CD14-positive monocyte (primary cell): ENCODE results near the gene USPL1. TPM values are rescaled to one million over a fixed set of nuclear protein-coding genes. Genes with fewer than 3 reads are reported as not detected.

Source experiments
- DNase-seq, 3 donors: peaks; one replicate each; pipeline ENCODE4 v3.0.0-alpha.2; 2011 to 2022
- H2AFZ ChIP-seq: 2 replicates; pipeline ENCODE4 v1.6.0; 2012; ENCODE audit warnings: mild to moderate bottlenecking, low read depth, low read length, inconsistent platforms; ENCODE audit not compliant: insufficient read depth, poor library complexity, severe bottlenecking
- H3K27ac ChIP-seq, 2 donors: 1 replicate in 1 of 2; 2 replicates in 1 of 2; pipeline ENCODE4 v1.5.1; 2012 to 2013; ENCODE audit warnings: low read length in 2 of 2, control low read depth in 1 of 2, inconsistent platforms in 1 of 2, low read depth in 1 of 2, mild to moderate bottlenecking in 1 of 2
- H3K27me3 ChIP-seq, 2 donors: one replicate each; pipeline versions ENCODE4 v1.6.0 to v1.6.1; 2011 to 2013; ENCODE audit warnings: low read length in 2 of 2; ENCODE audit not compliant: control insufficient read depth in 2 of 2, insufficient read depth in 2 of 2
- H3K36me3 ChIP-seq, 2 donors: replicated peaks in 1 of 2; 1 replicate in 1 of 2; 2 replicates in 1 of 2; pipeline versions ENCODE4 v1.5.1 to v1.6.1; 2012 to 2013; ENCODE audit warnings: low read length in 2 of 2, control low read depth in 1 of 2, inconsistent platforms in 1 of 2, mild to moderate bottlenecking in 1 of 2; ENCODE audit not compliant: insufficient read depth in 2 of 2, control insufficient read depth in 1 of 2
- H3K4me1 ChIP-seq, 2 donors: 1 replicate in 1 of 2; 2 replicates in 1 of 2; pipeline versions ENCODE4 v1.5.1 to v1.6.1; 2012 to 2013; ENCODE audit warnings: low read length in 2 of 2, control low read depth in 1 of 2, inconsistent platforms in 1 of 2, mild to moderate bottlenecking in 1 of 2, moderate library complexity in 1 of 2; ENCODE audit not compliant: insufficient read depth in 2 of 2, control insufficient read depth in 1 of 2
- H3K4me2 ChIP-seq: replicated peaks from 2 replicates; pipeline ENCODE3; 2012; ENCODE audit warnings: low read length, moderate library complexity, mild to moderate bottlenecking; ENCODE audit not compliant: poor library complexity, severe bottlenecking; ENCODE audit errors: extremely low read depth
- H3K4me3 ChIP-seq, 3 experiments: fragments of 200-600 bp in 1 of 3; sonication (generic) in 1 of 3; replicated peaks in 1 of 3; 1 replicate in 2 of 3; 2 replicates in 1 of 3; pipeline ENCODE4 v1.5.1; 2011 to 2013; ENCODE audit warnings: low read length in 3 of 3, mild to moderate bottlenecking in 3 of 3, control low read depth in 2 of 3, low read depth in 2 of 3, inconsistent platforms in 1 of 3, moderate library complexity in 1 of 3
- H3K79me2 ChIP-seq: 2 replicates; pipeline ENCODE4 v1.6.0; 2012; ENCODE audit warnings: mild to moderate bottlenecking, control low read depth, inconsistent platforms, low read length, moderate library complexity; ENCODE audit not compliant: insufficient read depth
- H3K9ac ChIP-seq: 2 replicates; pipeline ENCODE4 v1.6.0; 2017; ENCODE audit warnings: low read length, mild to moderate bottlenecking; ENCODE audit not compliant: insufficient read depth, poor library complexity, severe bottlenecking
- H3K9me3 ChIP-seq, 2 donors: replicated peaks in 1 of 2; 1 replicate in 1 of 2; 2 replicates in 1 of 2; pipeline versions ENCODE4 v1.5.1 to v1.6.1; 2012 to 2013; ENCODE audit warnings: low read length in 2 of 2, control low read depth in 1 of 2; ENCODE audit not compliant: control insufficient read depth in 1 of 2, insufficient read depth in 1 of 2
- H4K20me1 ChIP-seq: 2 replicates; pipeline ENCODE4 v1.6.0; 2012; ENCODE audit warnings: mild to moderate bottlenecking, low read length, control low read depth, moderate library complexity; ENCODE audit not compliant: insufficient read depth
- H3K27ac Mint-ChIP-seq, 7 donors: one replicate each; pipeline ENCODE4 v1.8.0; 2020; ENCODE audit warnings: mild to moderate bottlenecking in 7 of 7, mixed read lengths in 7 of 7, moderate library complexity in 6 of 7, inconsistent platforms in 2 of 7
- H3K27me3 Mint-ChIP-seq, 3 donors: one replicate each; pipeline ENCODE4 v1.8.0; 2021 to 2022; ENCODE audit warnings: low read depth in 3 of 3, mild to moderate bottlenecking in 3 of 3, mixed read lengths in 3 of 3, moderate library complexity in 3 of 3, inconsistent platforms in 1 of 3
- H3K36me3 Mint-ChIP-seq, 2 donors: one replicate each; pipeline ENCODE4 v1.8.0; 2020; ENCODE audit warnings: mixed read lengths in 2 of 2, inconsistent platforms in 1 of 2, mild to moderate bottlenecking in 1 of 2
- H3K4me1 Mint-ChIP-seq: one replicate; pipeline ENCODE4 v1.8.0; 2020; ENCODE audit warnings: mild to moderate bottlenecking, mixed read lengths
- H3K4me3 Mint-ChIP-seq, 2 donors: one replicate each; pipeline ENCODE4 v1.8.0; 2020; ENCODE audit warnings: mild to moderate bottlenecking in 2 of 2, mixed read lengths in 2 of 2, moderate library complexity in 1 of 2
- H3K9me3 Mint-ChIP-seq, 7 donors: one replicate each; pipeline ENCODE4 v1.8.0; 2020 to 2022; ENCODE audit warnings: mixed read lengths in 7 of 7, mild to moderate bottlenecking in 6 of 7, moderate library complexity in 6 of 7, inconsistent platforms in 2 of 7
- CTCF ChIP-seq: fragments of 200-600 bp; IDR thresholded peaks from one replicate; pipeline ENCODE4 v1.8.0; 2022; ENCODE audit warnings: antibody characterized with exemption, mild to moderate bottlenecking
- WGBS: methylation state at CpG from one replicate; pipeline ENCODE4 v1.1.5; 2013; ENCODE audit warnings: missing lambda C conversion rate; ENCODE audit not compliant: insufficient coverage; 5-methylcytosine and 5-hydroxymethylcytosine counted together
- intact Hi-C, 2 donors: fragments of 100-400 bp; cut with micrococcal nuclease; formaldehyde crosslinking; loops; one replicate each; pipeline versions ENCODE4 v1.15.0 to v1.15.1; 2023
- polyA plus RNA-seq, 3 donors: library from polyadenylated mRNA; depleted of rRNA in 1 of 3; unstranded in 2 of 3; stranded (reverse) in 1 of 3; fragments of 300-500 nt in 2 of 3; fragments of >200 nt in 1 of 3; fragmentation: Illumina TruSeq in 2 of 3; gene quantifications; 1 replicate in 2 of 3; 2 replicates in 1 of 3; pipeline ENCODE4 v1.2.3, GENCODE V29; 2012 to 2021

The USPL1 gene
- polyA plus RNA-seq, 3 donors: 3.9 to 20.5 (median 5.5) TPM

DNA sequence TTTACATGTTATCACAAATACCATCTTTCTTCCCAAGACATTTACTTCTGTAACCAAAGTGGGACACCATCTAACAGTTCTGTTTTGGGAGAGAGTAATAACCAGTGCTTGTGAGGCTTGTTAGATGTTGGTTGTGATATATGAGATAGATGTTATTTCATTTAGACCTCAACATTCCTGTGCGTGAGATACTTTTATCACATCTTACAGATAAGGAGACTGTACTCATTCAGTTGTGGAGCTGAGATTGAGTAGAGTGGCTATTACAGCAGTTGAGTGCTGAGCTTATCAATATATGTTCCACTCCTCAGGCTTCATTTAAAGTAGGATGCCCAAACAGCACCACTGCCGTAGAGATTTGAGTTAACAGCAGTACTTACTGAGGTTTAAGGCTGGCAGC, 43.1 kb downstream of the USPL1 start:
- Histone ChIP-seq H3K4me3 (no peak overlapping the region), H3K4me2 (no peak overlapping the region), H3K36me3 (peaks cover 24 to 32% of the 10 kb centered on the region in 2 donors), H3K79me2 (peaks cover 3% of the 10 kb centered on the region), H3K27me3 (no peaks in the 10 kb centered on the region), H4K20me1 (peaks cover 5% of the 10 kb centered on the region), H3K27ac (no peak overlapping the region), H3K9me3 (no peaks in the 10 kb centered on the region), H2AFZ (no peak overlapping the region), H3K4me1 (peaks cover 43 to 54% of the 10 kb centered on the region in 2 donors), H3K9ac (no peak overlapping the region)
- Mint-ChIP-seq H3K27ac (no peak overlapping the region), H3K4me1 (peaks cover 23% of the 10 kb centered on the region), H3K27me3 (no peaks in the 10 kb centered on the region), H3K4me3 (no peak overlapping the region), H3K36me3 (peaks cover 35 to 38% of the 10 kb centered on the region in 2 donors), H3K9me3 (peaks cover 0 to 7% (median 0%) of the 10 kb centered on the region in 7 donors)
- intact Hi-C loops: loop anchor here (5.0 to 10.0 kb wide), 3 partner anchors 43 to 204 kb away; partner anchors contain the start of gene USPL1 (in 2 of the 2)
- WGBS: no CpG with 5 or more reads among the region's 2 CpGs
- DNase-seq: no peak
- TF ChIP-seq CTCF: no peak

DNA sequence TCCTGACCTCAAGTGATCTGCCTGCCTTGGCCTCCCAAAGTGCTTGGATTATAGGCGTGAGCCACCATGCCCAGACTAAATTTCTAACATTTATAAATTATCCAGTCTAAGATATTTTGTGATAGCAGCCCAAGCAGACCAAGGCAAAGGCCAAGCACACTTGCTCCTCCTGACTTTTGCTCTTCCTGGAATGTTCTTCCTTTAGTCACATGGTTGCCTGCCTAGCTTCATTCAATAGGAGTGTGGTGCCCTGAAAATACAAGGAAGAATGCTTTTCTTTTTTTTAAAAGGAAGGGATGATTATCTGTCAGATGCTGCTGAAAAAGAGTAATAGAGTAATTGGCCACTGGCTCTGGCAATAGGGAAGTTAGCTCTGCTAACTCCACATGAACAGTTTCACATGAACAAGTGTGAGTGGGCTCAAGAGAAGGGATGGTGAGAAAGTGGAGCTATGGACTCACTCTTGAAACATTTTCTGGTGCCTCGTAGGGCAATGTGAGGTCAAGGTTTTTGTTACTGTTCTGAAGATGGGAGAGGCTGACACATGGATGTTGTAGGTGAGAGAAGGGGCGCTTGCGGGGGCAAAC, 47.1 kb downstream of the USPL1 start:
- no peak overlapping the region for H3K4me2 ChIP-seq
- TF ChIP-seq CTCF: no peak
- no peak overlapping the region for H3K4me3 ChIP-seq
- peaks cover 3% of the 10 kb centered on the region for H3K79me2 ChIP-seq
- intact Hi-C loops: loop anchor here (5.0 to 10.0 kb wide), 3 partner anchors 47 to 200 kb away; partner anchors contain the start of gene USPL1 (in 2 of the 2)
- peaks cover 36 to 37% of the 10 kb centered on the region in 2 donors for H3K4me1 ChIP-seq
- DNase-seq: peak; percentile 23 to 25 (median 24)
- H3K36me3 ChIP-seq: no peaks in the 10 kb centered on the region
- H3K27me3 ChIP-seq: no peaks in the 10 kb centered on the region
- peaks cover 7% of the 10 kb centered on the region for H3K4me1 Mint-ChIP-seq
- H3K9ac ChIP-seq: no peak overlapping the region
- H2AFZ ChIP-seq: no peak overlapping the region
- peaks cover 3% of the 10 kb centered on the region for H4K20me1 ChIP-seq
- H3K27ac ChIP-seq: no peak overlapping the region
- peaks cover 0 to 2% (median 1%) of the 10 kb centered on the region in 3 donors for H3K27me3 Mint-ChIP-seq
- H3K9me3 Mint-ChIP-seq: peaks cover 0 to 7% (median 0%) of the 10 kb centered on the region in 7 donors
- peaks cover under 1% of the 10 kb centered on the region in 2 donors for H3K36me3 Mint-ChIP-seq
- H3K27ac Mint-ChIP-seq: no peak overlapping the region
- no peak overlapping the region for H3K4me3 Mint-ChIP-seq
- no peaks in the 10 kb centered on the region for H3K9me3 ChIP-seq
- WGBS: 90% methylated on average over 3 of the region's 4 CpGs
